ENCODE measurements around the gene MXRA8.

MXRA8 gene

DNA sequence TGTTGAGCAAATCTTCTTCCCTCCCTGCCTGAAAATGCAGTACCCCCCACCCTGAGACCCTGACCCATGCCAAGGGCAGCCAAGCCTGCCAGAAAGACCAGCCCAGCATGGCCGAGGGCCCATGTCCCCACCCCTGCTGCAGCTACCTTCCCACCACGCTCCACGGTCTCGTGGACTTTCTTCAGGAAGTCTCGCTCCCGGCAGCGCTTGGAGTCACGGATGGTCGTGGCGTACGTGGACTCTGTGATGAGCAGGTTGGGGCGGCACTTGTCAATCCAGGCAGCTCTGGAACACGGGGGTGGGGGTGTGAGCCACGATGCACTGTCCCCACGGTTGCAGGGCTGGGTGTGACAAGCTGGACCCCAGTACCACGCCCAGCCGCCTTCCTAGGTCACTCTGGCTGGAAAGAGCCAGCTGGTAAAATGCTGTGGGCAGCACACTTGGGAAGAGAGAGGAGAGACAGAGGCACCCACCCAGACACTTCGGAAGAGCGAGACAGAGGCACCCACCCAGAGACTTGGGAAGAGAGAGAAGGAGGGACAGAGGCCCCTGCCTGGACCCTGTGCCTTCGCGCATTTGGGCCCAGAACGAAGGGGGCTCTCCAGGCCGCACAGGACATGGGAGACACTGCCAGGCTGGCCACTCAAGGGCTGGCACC lies 43.5 kb downstream of the MXRA8 start:
- H3K27ac ChIP-seq: peak overlapping the region; percentile 57

DNA sequence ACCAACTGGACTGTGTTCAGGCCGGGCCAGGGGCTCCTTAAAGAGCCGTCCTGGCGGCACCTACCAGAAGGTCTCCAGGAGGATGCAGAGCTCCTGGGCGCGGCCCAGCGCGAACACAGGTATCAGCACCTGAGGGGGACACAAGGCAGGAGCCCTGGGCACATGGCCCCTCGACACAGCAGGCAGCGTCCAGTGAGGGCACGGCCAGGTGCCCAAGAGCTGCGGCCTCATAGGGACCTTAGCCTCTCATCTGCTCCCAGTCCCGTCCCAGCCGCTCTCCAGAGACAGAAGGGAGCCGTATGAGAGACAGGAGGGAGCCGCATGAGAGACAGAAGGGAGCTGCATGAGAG lies 44.1 kb downstream of the MXRA8 start:
- TF ChIP-seq ZFX (IDR thresholded peaks at IDR 0.05; ENCODE audit: borderline replicate concordance): no peak
- TF ChIP-seq, protein P1, sequence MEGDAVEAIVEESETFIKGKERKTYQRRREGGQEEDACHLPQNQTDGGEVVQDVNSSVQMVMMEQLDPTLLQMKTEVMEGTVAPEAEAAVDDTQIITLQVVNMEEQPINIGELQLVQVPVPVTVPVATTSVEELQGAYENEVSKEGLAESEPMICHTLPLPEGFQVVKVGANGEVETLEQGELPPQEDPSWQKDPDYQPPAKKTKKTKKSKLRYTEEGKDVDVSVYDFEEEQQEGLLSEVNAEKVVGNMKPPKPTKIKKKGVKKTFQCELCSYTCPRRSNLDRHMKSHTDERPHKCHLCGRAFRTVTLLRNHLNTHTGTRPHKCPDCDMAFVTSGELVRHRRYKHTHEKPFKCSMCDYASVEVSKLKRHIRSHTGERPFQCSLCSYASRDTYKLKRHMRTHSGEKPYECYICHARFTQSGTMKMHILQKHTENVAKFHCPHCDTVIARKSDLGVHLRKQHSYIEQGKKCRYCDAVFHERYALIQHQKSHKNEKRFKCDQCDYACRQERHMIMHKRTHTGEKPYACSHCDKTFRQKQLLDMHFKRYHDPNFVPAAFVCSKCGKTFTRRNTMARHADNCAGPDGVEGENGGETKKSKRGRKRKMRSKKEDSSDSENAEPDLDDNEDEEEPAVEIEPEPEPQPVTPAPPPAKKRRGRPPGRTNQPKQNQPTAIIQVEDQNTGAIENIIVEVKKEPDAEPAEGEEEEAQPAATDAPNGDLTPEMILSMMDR (IDR thresholded peaks at IDR 0.05): no peak
- peak overlapping the region; percentile 57 for H3K27ac ChIP-seq

More for the DNA sequence above, 43.5 kb downstream of the MXRA8 start:
- TF ChIP-seq, protein P1 (IDR thresholded peaks at IDR 0.05): no peak
- no peak for TF ChIP-seq ZFX (IDR thresholded peaks at IDR 0.05; ENCODE audit: borderline replicate concordance)

DNA sequence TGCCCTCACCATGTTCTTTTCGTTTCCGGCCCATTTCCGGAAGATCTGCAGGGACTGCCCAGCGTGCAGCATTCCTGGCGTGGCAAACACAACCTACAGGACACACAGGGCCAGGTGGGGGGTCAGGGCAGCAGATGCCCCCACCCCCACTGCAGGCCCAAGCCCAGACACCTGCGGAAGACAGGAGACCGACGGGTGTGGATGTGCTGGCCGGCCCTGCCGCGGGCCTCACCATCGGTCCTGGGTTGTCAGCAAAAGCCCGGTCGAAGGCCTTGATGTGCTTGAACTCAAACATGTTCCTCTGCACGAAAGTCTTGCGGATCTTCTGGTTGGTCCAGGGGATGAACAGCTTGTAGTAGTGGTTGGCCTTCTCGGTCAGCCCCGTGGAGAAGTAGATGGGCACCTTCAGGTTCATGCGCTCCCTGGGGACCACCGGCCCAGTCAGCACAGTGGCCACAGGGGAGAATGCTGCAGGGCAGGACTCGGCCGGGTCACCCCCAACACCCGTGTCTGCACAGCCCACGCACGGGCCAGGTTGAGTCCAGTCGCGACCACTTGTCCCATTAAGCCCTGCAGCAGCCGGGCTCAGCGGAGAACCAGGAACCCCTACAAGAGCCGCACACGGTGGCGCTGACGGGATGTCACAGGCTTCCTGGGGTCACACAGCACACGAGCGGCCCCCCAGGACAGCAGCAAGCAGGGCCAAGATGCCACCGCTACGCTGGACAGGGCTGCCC lies 44.7 kb downstream of the MXRA8 start:
- no peak for TF ChIP-seq ZFX (IDR thresholded peaks at IDR 0.05; ENCODE audit: borderline replicate concordance)
- TF ChIP-seq, protein P1 (IDR thresholded peaks at IDR 0.05): no peak
- H3K27ac ChIP-seq: peak overlapping the region; percentile 57

DNA sequence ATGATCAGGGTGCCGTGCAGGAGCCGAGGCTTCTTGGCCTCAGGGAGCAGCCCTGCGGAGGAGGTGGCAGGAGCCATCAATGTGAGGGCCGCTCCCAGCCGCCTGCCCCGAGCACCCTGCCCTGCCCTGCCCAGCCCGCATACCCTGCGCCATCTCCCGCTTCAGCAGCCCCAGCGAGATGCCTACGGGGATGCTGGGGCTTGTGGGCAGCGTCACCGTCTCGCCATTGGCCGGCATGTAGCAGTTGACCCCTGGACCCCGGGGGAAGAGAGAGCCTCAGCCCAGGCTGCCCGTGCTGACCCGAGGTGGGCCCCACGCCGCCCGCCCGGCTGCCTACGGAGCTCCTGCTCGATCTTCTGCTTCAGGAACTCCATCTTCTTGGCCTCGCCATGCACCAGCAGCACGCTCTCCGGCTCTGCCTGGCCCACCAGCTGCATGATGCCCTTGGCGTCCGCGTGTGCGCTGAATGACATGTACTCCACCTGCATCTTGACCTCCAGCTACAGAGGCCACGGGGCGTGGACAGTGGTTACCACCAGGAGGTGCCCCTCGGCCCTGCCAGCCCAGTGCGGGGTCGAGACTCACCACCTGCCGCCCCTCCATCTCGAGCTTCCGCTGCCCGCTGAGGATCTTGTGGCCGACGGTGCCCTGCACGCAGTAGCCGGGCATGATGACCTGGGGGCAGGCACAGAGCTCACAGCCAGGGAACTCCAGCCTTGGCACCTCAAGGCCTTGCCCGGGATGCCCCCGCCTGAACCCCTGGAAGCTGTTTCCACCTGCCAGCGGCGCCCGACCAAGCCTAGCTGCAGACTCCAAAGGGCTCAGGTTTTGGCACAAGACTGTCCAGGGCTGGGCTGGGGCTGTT lies 45.7 kb downstream of the MXRA8 start:
- TF ChIP-seq ZFX (IDR thresholded peaks at IDR 0.05; ENCODE audit: borderline replicate concordance): no peak
- TF ChIP-seq, protein P1 (IDR thresholded peaks at IDR 0.05): no peak
- H3K27ac ChIP-seq: peak overlapping the region; percentile 96; the same call in 1 of the 2 replicates

DNA sequence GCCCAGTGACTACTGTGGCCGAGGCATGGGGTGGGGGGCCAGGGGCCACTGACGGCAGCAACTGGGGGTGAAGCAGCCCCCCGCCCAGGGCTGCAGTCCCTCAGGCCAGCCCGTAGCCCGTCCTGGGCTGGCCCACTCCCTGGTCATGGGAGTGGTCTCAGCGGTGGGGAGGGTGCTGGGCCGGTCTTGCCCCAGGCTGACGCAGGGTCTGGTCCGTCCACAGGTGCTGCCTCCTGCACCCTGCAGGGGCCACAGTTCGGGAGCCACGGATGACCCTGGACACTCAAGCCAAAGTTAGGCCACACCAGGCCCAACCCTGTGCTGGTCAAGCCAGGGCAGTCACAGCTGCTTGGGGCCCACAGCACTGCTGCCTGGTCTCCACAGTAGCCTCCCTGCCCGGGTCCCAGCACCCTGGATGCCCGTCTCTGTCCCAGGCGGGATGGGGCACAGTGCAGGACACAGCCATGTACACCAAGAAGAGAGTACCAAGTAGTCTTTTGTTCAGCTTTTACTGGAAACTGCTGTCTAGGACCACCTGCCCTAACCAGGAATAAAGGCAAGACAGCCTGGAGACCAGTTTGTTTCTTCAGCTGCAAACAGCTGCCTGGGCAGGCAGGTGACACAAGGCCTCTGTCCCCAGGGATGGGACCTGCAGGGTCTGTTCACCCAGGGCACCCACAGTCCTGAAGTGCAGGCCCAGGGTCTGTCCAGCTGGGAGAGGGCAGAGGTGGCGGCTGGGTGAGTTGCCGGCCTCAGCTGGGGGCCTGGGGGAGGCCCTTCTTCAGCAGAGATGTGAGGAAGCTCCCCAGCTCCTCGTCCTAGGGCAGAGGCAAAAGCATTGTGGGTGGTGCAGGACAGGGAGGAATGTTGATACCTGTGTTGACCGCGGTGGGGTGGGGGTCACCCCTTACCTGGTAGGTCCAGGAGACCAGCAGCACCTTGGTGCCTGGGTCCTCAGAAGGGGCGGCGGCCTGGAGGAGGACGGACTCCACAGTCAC lies 46.9 kb downstream of the MXRA8 start:
- no peak for TF ChIP-seq ZFX (IDR thresholded peaks at IDR 0.05; ENCODE audit: borderline replicate concordance)
- TF ChIP-seq, protein P1 (IDR thresholded peaks at IDR 0.05): no peak
- peak overlapping the region; percentile 96 for H3K27ac ChIP-seq

DNA sequence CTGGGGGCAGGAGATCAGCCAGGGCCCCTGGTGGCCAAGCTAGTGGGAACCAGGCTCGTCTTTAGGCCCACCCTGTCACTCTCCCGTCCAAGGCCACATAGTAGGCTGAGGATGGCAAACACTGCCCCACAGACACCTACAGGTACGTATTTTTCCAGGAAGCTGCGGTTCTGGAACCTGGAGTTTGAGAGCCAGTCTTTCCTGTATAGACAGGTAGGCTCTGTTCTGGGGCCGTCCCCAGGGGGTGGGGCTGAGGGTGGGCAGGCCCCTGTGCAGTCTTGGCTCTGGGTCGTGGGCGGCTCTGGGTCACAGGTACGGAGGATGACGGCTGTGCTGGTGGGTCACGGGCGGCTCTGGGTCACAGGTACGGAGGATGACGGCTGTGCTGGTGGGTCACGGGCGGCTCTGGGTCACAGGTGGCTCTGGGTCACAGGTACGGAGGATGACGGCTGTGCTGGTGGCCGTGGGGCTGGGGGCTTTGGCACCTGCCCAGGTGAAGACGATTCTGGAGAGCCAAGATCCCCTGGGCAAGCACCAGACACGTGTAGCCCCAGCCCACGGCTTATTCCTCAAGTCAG lies 47.8 kb downstream of the MXRA8 start:
- TF ChIP-seq ZFX (IDR thresholded peaks at IDR 0.05; ENCODE audit: borderline replicate concordance): no peak
- TF ChIP-seq, protein P1 (IDR thresholded peaks at IDR 0.05): no peak
- peak overlapping the region; percentile 96 for H3K27ac ChIP-seq
